PC-3 (cell line): Measurements from ENCODE around the gene TRAPPC11. TPM values are rescaled to one million over a fixed set of nuclear protein-coding genes. Genes with fewer than 3 reads are reported as not detected.
A peak's percentile ranks its signal among the peaks of the same experiment; 100 is the strongest.

ENCODE experiments used
- ATAC-seq: fragments of 200-7000 bp; cut with Tn5 transposase; 2 replicates; pipeline ENCODE4 v1.9.1; 2020; ENCODE audit warnings: mild to moderate bottlenecking, moderate library complexity
- BruUV-seq: library from RNA; stranded (reverse); fragments of 400-500 nt; replicated peaks from 2 replicates; lab custom pipeline; 2021; lab: Mats Ljungman, UMichigan
- CTCF ChIA-PET: fragments of 300-600 bp; sonication (Branson Sonifier 250); formaldehyde crosslinking; loops from one replicate; lab custom pipeline; 2022; ENCODE audit warnings: antibody characterized with exemption; lab: Charles Lee
- POLR2A ChIA-PET: fragments of 300-600 bp; sonication (Branson Sonifier 250); formaldehyde crosslinking; loops from one replicate; lab custom pipeline; 2022; ENCODE audit warnings: antibody characterized with exemption; ENCODE audit not compliant: unreplicated experiment; lab: Charles Lee
- DNase-seq: peaks from one replicate; pipeline ENCODE4 v3.0.0-alpha.2; 2015
- H2AFZ ChIP-seq: fragments of 300-600 bp; sonication (generic); 2 replicates; pipeline ENCODE4 v1.6.0; 2016; ENCODE audit warnings: antibody characterized with exemption, low read length
- H3F3A ChIP-seq: fragments of 300-600 bp; sonication (generic); one replicate; pipeline ENCODE4 v1.6.0; 2017; ENCODE audit warnings: antibody characterized with exemption, low read length, control low read depth, mild to moderate bottlenecking; ENCODE audit not compliant: unreplicated experiment
- H3K27ac ChIP-seq: fragments of 300-600 bp; sonication (generic); 2 replicates; pipeline ENCODE4 v1.5.1; 2016; ENCODE audit warnings: mild to moderate bottlenecking, low read length
- H3K27me3 ChIP-seq: fragments of 300-600 bp; sonication (generic); 2 replicates; pipeline ENCODE4 v1.6.1; 2016; ENCODE audit warnings: low read length, mixed read lengths
- H3K36me3 ChIP-seq: fragments of 300-600 bp; sonication (generic); 2 replicates; pipeline ENCODE4 v1.6.1; 2016; ENCODE audit warnings: low read depth, mixed run types, low read length, mixed read lengths
- H3K4me1 ChIP-seq: fragments of 300-600 bp; sonication (generic); 2 replicates; pipeline ENCODE4 v1.5.1; 2016; ENCODE audit warnings: low read length; ENCODE audit not compliant: insufficient read depth
- H3K4me2 ChIP-seq: fragments of 300-600 bp; sonication (generic); 2 replicates; pipeline ENCODE4 v1.6.0; 2016; ENCODE audit warnings: low read length
- H3K4me3 ChIP-seq: fragments of 300-600 bp; sonication (generic); 2 replicates; pipeline ENCODE4 v1.5.1; 2016; ENCODE audit warnings: mild to moderate bottlenecking, low read length, mixed read lengths
- H3K79me2 ChIP-seq: fragments of 300-600 bp; sonication (generic); 2 replicates; pipeline ENCODE4 v1.6.1; 2017; ENCODE audit warnings: low read length, mixed read lengths
- H3K9ac ChIP-seq: fragments of 300-600 bp; sonication (generic); 2 replicates; pipeline ENCODE4 v1.6.0; 2016; ENCODE audit warnings: mild to moderate bottlenecking, low read length
- H3K9me2 ChIP-seq: fragments of 300-600 bp; sonication (generic); replicated peaks from 2 replicates; pipeline ENCODE4 v1.6.1; 2016; ENCODE audit warnings: mixed run types, low read length, mixed read lengths
- H3K9me3 ChIP-seq: fragments of 300-600 bp; sonication (generic); 2 replicates; pipeline ENCODE4 v1.6.1; 2016; ENCODE audit warnings: low read length, mixed read lengths
- H4K20me1 ChIP-seq: fragments of 300-600 bp; sonication (generic); 2 replicates; pipeline ENCODE4 v1.6.1; 2016; ENCODE audit warnings: low read length, mixed read lengths
- CTCF ChIP-seq: fragments of 300-600 bp; sonication (generic); conservative IDR thresholded peaks from 2 replicates; pipeline ENCODE4 v1.5.1; 2017; ENCODE audit warnings: antibody characterized with exemption, low read depth, mild to moderate bottlenecking, low read length
- EZH2 ChIP-seq: fragments of 300-600 bp; sonication (generic); IDR thresholded peaks from one replicate; pipeline ENCODE4 v1.6.1; 2017; ENCODE audit warnings: antibody characterized with exemption, mild to moderate bottlenecking, low read length; ENCODE audit not compliant: unreplicated experiment
- EZH2phosphoT487 ChIP-seq: fragments of 300-600 bp; sonication (generic); IDR thresholded peaks from 2 replicates; pipeline ENCODE4 v1.6.1; 2018; ENCODE audit warnings: mild to moderate bottlenecking, antibody characterized with exemption, low read length, borderline replicate concordance
- intact Hi-C: fragments of 100-400 bp; cut with micrococcal nuclease; formaldehyde crosslinking; loops from 2 replicates; pipeline ENCODE4 v1.9.0; 2023
- total RNA-seq: library from RNA; depleted of rRNA; stranded (reverse); fragments of >200 nt; gene quantifications from 2 replicates; pipeline ENCODE4 v1.2.3, GENCODE V29; 2014

Gene TRAPPC11
- total RNA-seq, 1 experiment from 2014 or later: 20.0 TPM

GRCh38 chr4:183746305-183747229 is 87.5 kb downstream of the TRAPPC11 start:
- Histone ChIP-seq H3K9me3 (no peaks in the 10 kb centered on the region), H2AFZ (peak overlapping the region; percentile 61; the same call in 1 of the 2 replicates), H3K9ac (peak overlapping the region; percentile 87), H3K27ac (peak overlapping the region; percentile 95), H3K4me1 (peaks cover 32% of the 10 kb centered on the region), H3F3A (no peaks in the 10 kb centered on the region), H3K79me2 (no peaks in the 10 kb centered on the region), H3K4me3 (peak overlapping the region; percentile 57), H4K20me1 (no peaks in the 10 kb centered on the region), H3K9me2 (no peaks in the 10 kb centered on the region), H3K27me3 (no peaks in the 10 kb centered on the region), H3K36me3 (no peaks in the 10 kb centered on the region), H3K4me2 (peak overlapping the region; percentile 64)
- no TSS peak for BruUV-seq
- CTCF ChIA-PET: no interaction called here
- ATAC-seq: peak; percentile 76
- intact Hi-C loops: no loop called here
- POLR2A ChIA-PET: no interaction called here
- DNase-seq: peak; percentile 85
- TF ChIP-seq CTCF: no peak
- TF ChIP-seq EZH2: no peak
- TF ChIP-seq EZH2phosphoT487: no peak

GRCh38 chr4:183747380-183747779 is 88.3 kb downstream of the TRAPPC11 start:
- CTCF ChIA-PET: interaction anchor here (0.6 kb wide), 1 partner anchor 11 kb away, joined by 4 read pairs; no protein-coding TSS in a partner anchor
- Histone ChIP-seq H3K27me3 (no peaks in the 10 kb centered on the region), H3K4me1 (peaks cover 40% of the 10 kb centered on the region), H3K9ac (peak overlapping the region; percentile 87), H3K4me3 (no peak overlapping the region; the same call in 1 of the 2 replicates), H3K79me2 (no peaks in the 10 kb centered on the region), H3K9me2 (no peaks in the 10 kb centered on the region), H3K9me3 (no peaks in the 10 kb centered on the region), H3K36me3 (no peaks in the 10 kb centered on the region), H3F3A (no peaks in the 10 kb centered on the region), H3K27ac (peak overlapping the region; percentile 95), H2AFZ (no peak overlapping the region), H4K20me1 (no peaks in the 10 kb centered on the region), H3K4me2 (peak overlapping the region; percentile 64)
- TF ChIP-seq CTCF (no peak), EZH2phosphoT487 (no peak), EZH2 (no peak)
- TSS peak; percentile 30 for BruUV-seq
- POLR2A ChIA-PET: no interaction called here
- ATAC-seq: no peak
- DNase-seq: no peak
- intact Hi-C loops: no loop called here
